CD4-positive, CD25-positive, alpha-beta regulatory T cell (primary cell): ENCODE measurements around the gene COMMD2. TPM values are rescaled to one million over a fixed set of nuclear protein-coding genes. Genes with fewer than 3 reads are reported as not detected.

Experiments
- ATAC-seq, 2 donors: fragments of 150-1000 bp; cut with Tn5 transposase; one replicate each; pipeline ENCODE4 v1.10.0; 2021; ENCODE audit warnings: low read depth in 2 of 2, moderate number of reproducible peaks in 2 of 2, moderate library complexity in 1 of 2
- DNase-seq, 3 donors: peaks; one replicate each; pipeline versions ENCODE4 v3.0.0 to v3.0.0-alpha.2; 2012 to 2022; ENCODE audit warnings: mixed read lengths in 1 of 3
- H3K27ac ChIP-seq: one replicate; pipeline ENCODE4 v1.7.0; 2013; ENCODE audit warnings: mild to moderate bottlenecking, low read length; ENCODE audit not compliant: insufficient read depth, poor library complexity, severe bottlenecking
- H3K27me3 ChIP-seq: one replicate; pipeline ENCODE4 v1.7.0; 2013; ENCODE audit warnings: low read length; ENCODE audit not compliant: control insufficient read depth, insufficient read depth
- H3K36me3 ChIP-seq: one replicate; pipeline ENCODE4 v1.7.0; 2013; ENCODE audit warnings: mild to moderate bottlenecking, low read length, moderate library complexity; ENCODE audit not compliant: control insufficient read depth, insufficient read depth
- H3K4me1 ChIP-seq: 2 replicates; pipeline ENCODE4 v1.7.0; 2013; ENCODE audit warnings: mild to moderate bottlenecking, low read length; ENCODE audit not compliant: insufficient read depth, control insufficient read depth, poor library complexity, severe bottlenecking
- H3K4me3 ChIP-seq: one replicate; pipeline ENCODE4 v1.7.0; 2013; ENCODE audit warnings: low read depth, mild to moderate bottlenecking, low read length, moderate library complexity
- H3K9me3 ChIP-seq, 2 experiments: 1 replicate in 1 of 2; 2 replicates in 1 of 2; pipeline ENCODE4 v1.7.0; 2013; ENCODE audit warnings: low read length in 2 of 2, mild to moderate bottlenecking in 1 of 2, moderate library complexity in 1 of 2; ENCODE audit not compliant: control insufficient read depth in 2 of 2
- H3K27ac Mint-ChIP-seq, 3 donors: one replicate each; pipeline ENCODE4 v1.8.0; 2020 to 2022; ENCODE audit warnings: mild to moderate bottlenecking in 3 of 3, mixed read lengths in 3 of 3, moderate library complexity in 2 of 3
- H3K27me3 Mint-ChIP-seq: one replicate; pipeline ENCODE4 v1.8.0; 2022; ENCODE audit warnings: mild to moderate bottlenecking, mixed read lengths
- H3K36me3 Mint-ChIP-seq: one replicate; pipeline ENCODE4 v1.8.0; 2020; ENCODE audit warnings: mixed read lengths
- H3K4me1 Mint-ChIP-seq, 4 donors: one replicate each; pipeline ENCODE4 v1.8.0; 2020 to 2022; ENCODE audit warnings: mixed read lengths in 4 of 4, mild to moderate bottlenecking in 1 of 4
- H3K4me3 Mint-ChIP-seq, 4 donors: one replicate each; pipeline ENCODE4 v1.8.0; 2020 to 2022; ENCODE audit warnings: mild to moderate bottlenecking in 4 of 4, mixed read lengths in 4 of 4, moderate library complexity in 3 of 4
- H3K9me3 Mint-ChIP-seq, 7 donors: one replicate each; pipeline ENCODE4 v1.8.0; 2020 to 2022; ENCODE audit warnings: mixed read lengths in 7 of 7, mild to moderate bottlenecking in 3 of 7, moderate library complexity in 2 of 7
- polyA plus RNA-seq, 4 donors: library from polyadenylated mRNA; unstranded; fragments of 300-500 nt; fragmentation: Illumina TruSeq; gene quantifications; one replicate each; pipeline ENCODE4 v1.2.3, GENCODE V29; 2021
- total RNA-seq: library from RNA; stranded (reverse); gene quantifications from one replicate; pipeline ENCODE4 v1.2.3, GENCODE V29; 2022

The COMMD2 gene
- total and polyA plus RNA-seq, 5 donors from 2014 or later: 26.8 to 72.5 (median 69.3) TPM

- Histone ChIP-seq H3K27me3 (no peaks in the 10 kb centered on the region), H3K9me3 (peaks cover 8 to 10% of the 10 kb centered on the region in 2 experiments), H3K4me1 (peaks cover 9% of the 10 kb centered on the region), H3K36me3 (no peaks in the 10 kb centered on the region), H3K27ac (peak overlapping the region; percentile 51), H3K4me3 (peak overlapping the region; percentile 78)
- DNase-seq (peak in 2 of 3 donors; percentile 26 to 62), ATAC-seq (peak; percentile 24 to 52)
- peak overlapping the region; percentile 81 to 87 (median 86) for H3K4me3 Mint-ChIP-seq
- peaks cover 0 to 28% (median 5%) of the 10 kb centered on the region in 7 donors for H3K9me3 Mint-ChIP-seq
- peak overlapping the region; percentile 81 to 91 (median 85) for H3K27ac Mint-ChIP-seq
- peaks cover 3 to 15% (median 9%) of the 10 kb centered on the region in 4 donors for H3K4me1 Mint-ChIP-seq
- H3K27me3 Mint-ChIP-seq: no peaks in the 10 kb centered on the region
- no peaks in the 10 kb centered on the region for H3K36me3 Mint-ChIP-seq
These were observed 50.9 kb downstream of the COMMD2 start for GRCh38 chr3:149701206-149701976.

Other genes with a start within 250 kb of the COMMD2 start
- 2.0 TPM for gene WWTR1, start 94.5 kb downstream of the COMMD2 start, total RNA-seq
- 1 to 10 TPM in 2 of 4 donors, under 1 TPM in 2; 0.33 to 1.9 (median 1.2) TPM for gene WWTR1, start 94.5 kb downstream of the COMMD2 start, polyA plus RNA-seq
- not detected for gene ANKUB1, start 40.1 kb upstream of the COMMD2 start, total RNA-seq
- gene ANKUB1, start 40.1 kb upstream of the COMMD2 start, polyA plus RNA-seq: not detected
- 44.0 TPM for gene RNF13, start 60.7 kb upstream of the COMMD2 start, total RNA-seq
- 100 to 1,000 TPM; 111 to 156 (median 145) TPM for gene RNF13, start 60.7 kb upstream of the COMMD2 start, polyA plus RNA-seq
- gene PFN2, start 218.4 kb upstream of the COMMD2 start, total RNA-seq: 3.3 TPM
- gene PFN2, start 218.4 kb upstream of the COMMD2 start, polyA plus RNA-seq: 1 to 10 TPM; 2.2 to 4.1 (median 3.3) TPM